Stimulated activated CD4-positive, alpha-beta T cell treated with anti-CD3 and anti-CD28 coated beads, Interleukin-12 subunit alpha, Interleukin-12 subunit beta, amount 100 ng/mL, for 48 hours (primary cell): ENCODE measurements around the gene MBTPS1.

Experiments used
- DNase-seq, 3 donors: peaks; one replicate each; pipeline ENCODE4 v3.0.0-alpha.2; 2020; ENCODE audit warnings: low read depth in 2 of 3, low spot score in 1 of 3

Gene MBTPS1

GRCh38 chr16:84013787-84014569 is 102.8 kb downstream of the MBTPS1 start:
- DNase-seq, result peak; percentile 47 to 81 (median 67)

DNA sequence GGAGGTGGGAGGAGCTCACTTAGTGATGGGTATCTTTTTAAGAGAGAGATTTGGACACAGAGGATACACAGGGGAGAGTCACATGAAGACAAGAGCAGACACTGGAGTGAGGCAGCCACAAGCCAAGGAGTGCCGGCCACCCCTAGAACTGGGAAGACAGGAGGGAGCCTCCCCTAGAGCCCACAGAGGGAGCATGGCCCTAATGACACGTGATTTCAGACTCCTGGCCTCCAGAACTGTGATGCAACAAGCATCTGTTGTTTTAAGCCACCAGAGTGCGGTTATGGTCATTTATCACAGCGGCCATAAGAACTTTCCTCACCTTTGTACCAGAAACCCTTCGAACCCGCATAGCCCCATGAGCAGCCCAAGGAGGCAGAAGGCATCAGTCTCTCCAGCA is 107.5 kb downstream of the MBTPS1 start:
- DNase-seq, result no peak

DNA sequence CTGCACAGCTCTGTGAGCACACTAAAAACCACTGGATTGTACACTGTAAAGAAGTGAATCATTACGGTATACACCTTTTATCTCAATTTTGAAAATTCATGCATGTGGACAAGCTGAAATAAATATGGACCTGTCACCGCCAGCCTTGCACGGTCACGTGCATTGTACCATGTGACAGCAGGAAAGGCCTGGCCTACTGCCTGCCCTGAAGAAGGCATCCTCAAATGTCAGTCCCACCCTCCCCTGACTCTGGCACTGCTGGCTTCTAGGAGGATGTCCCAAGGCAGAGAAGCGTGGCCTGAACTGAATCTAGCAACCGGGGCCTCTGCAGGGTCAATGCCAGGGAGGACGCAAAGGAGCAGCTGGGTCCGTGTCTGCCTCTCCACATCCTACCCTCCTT is 108.8 kb downstream of the MBTPS1 start:
- DNase-seq, result no peak

DNA sequence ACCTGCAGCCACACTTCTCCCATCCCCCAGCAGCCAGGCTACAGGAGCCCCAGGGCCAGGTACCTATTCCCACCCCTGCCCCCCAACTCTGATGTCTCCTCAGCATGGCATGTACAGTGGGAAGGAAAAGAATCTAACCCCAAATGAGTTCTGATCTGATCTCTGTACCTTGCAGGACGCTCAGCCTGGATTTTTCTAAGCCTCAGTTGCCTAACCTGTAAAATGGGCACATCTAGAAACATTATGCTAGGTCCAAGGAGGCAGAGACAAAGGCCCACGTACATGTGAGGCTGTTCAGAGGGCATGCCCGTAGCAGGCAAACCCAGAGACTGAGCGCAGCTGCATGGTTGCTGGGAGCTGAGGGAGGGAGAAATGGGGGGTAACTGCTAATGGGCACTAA is 109.2 kb downstream of the MBTPS1 start:
- DNase-seq, result no peak

DNA sequence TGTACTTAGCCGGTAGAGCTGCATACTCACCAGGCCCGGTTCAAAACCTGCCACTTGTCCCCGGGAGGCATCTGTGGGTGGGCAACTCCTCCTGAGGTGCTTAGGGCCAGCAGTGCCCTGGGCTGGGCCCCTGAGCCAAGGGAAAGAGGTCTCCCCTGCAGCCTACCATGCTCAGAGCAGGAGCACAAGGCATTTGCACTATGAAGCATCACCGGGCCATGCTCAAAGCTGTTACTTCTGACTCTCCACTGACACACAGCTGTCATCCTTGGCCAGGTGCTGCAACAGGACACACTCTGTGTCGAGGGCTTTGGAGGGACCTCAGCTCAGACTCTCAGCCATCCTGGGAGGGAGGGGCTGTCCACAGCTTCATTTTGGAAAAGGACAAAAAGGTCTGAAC is 111.4 kb downstream of the MBTPS1 start:
- no peak for DNase-seq

GRCh38 chr16:84004442-84004841 is 112.3 kb downstream of the MBTPS1 start:
- no peak for DNase-seq
